AG20443 (cell line): Measurements from ENCODE around the gene CCDC90B.

Experiments
- DNase-seq: peaks from one replicate; pipeline ENCODE4 v3.0.0; 2012; ENCODE audit warnings: low spot score, mixed read lengths

CCDC90B gene

GRCh38 chr11:83235825-83236224, 50.3 kb downstream of the CCDC90B start:
- DNase-seq: no peak

DNA sequence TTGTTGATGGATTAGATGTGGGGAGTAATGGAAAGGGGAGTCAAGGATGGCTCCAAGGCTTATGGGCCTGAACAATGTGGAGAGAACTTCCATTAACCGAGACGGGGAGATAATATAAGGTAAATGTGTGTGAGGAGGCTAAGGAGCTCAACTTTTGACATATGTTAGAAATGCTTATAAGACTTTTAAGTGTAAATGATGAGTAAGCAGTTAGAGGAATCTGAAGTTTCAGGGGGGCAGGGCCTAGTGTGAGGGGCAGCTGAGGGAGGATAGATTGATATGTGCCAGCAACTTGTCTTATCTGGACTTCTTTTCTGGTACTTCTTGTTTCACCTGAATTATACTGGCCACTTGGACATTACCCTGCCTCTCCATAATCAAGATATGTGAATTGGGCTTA, 62.7 kb downstream of the CCDC90B start:
- DNase-seq: no peak

- no peak for DNase-seq
Observed at GRCh38 chr11:83222499-83222898, 63.7 kb downstream of the CCDC90B start.

- no peak for DNase-seq
Observed at GRCh38 chr11:83221694-83222093, 64.5 kb downstream of the CCDC90B start.

GRCh38 chr11:83220260-83220659, 65.9 kb downstream of the CCDC90B start:
- no peak for DNase-seq

DNA sequence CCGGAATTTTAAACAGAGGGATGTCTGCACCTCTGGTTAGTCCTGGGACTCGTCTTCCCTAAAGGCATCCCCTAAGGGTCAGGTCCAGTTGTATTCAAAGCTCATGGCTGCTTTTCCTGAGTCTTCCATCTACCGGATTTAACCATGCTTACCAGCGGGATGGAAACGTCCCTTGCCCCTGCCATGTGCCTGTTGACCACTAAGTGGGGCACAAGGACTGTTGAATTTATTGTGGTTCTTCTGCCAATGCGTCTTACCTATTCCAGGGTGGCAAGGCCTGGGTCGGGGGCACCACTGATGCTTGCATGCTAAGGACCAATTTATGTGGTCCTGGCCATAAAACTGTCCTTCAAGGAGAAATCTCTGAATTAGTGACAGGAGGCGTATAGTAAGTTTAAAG, 67.1 kb downstream of the CCDC90B start:
- peak; percentile 15 for DNase-seq
